Nephron progenitor cell (in vitro differentiated cells): ENCODE data around the gene AMOTL2.

ENCODE experiments used
- DNase-seq: peaks from one replicate; pipeline ENCODE4 v3.0.0; 2021
- H3K27ac Mint-ChIP-seq: 2 replicates; pipeline ENCODE4 v1.8.0; 2021; ENCODE audit warnings: mild to moderate bottlenecking, moderate library complexity, mixed read lengths
- H3K27me3 Mint-ChIP-seq: 2 replicates; pipeline ENCODE4 v1.8.0; 2021; ENCODE audit warnings: mild to moderate bottlenecking, low read depth, mixed read lengths; ENCODE audit not compliant: poor library complexity
- H3K36me3 Mint-ChIP-seq: 2 replicates; pipeline ENCODE4 v1.8.0; 2021; ENCODE audit warnings: low read depth, mixed read lengths
- H3K4me1 Mint-ChIP-seq: 2 replicates; pipeline ENCODE4 v1.8.0; 2021; ENCODE audit warnings: mixed read lengths
- H3K4me3 Mint-ChIP-seq: 2 replicates; pipeline ENCODE4 v1.8.0; 2021; ENCODE audit warnings: mild to moderate bottlenecking, moderate library complexity, mixed read lengths
- H3K9me3 Mint-ChIP-seq: 2 replicates; pipeline ENCODE4 v1.8.0; 2021; ENCODE audit warnings: mild to moderate bottlenecking, moderate library complexity, mixed read lengths
- CTCF ChIP-seq: fragments of 200-600 bp; sonication (generic); IDR thresholded peaks from 2 replicates; pipeline ENCODE4 v1.5.0; 2021; ENCODE audit warnings: antibody characterized with exemption

AMOTL2 gene

GRCh38 chr3:134354612-134355251 lies 19.5 kb downstream of the AMOTL2 start:
- peaks cover 7% of the 10 kb centered on the region for H3K27me3 Mint-ChIP-seq
- H3K4me1 Mint-ChIP-seq, result peaks cover 87% of the 10 kb centered on the region
- peaks cover 56% of the 10 kb centered on the region for H3K36me3 Mint-ChIP-seq
- no peak overlapping the region for H3K4me3 Mint-ChIP-seq
- peak overlapping the region; percentile 64 for H3K27ac Mint-ChIP-seq
- DNase-seq, result no peak
- no peaks in the 10 kb centered on the region for H3K9me3 Mint-ChIP-seq
- no peak for TF ChIP-seq CTCF

- H3K36me3 Mint-ChIP-seq, result peaks cover 53% of the 10 kb centered on the region
- no peak for DNase-seq
- H3K27me3 Mint-ChIP-seq, result peaks cover 7% of the 10 kb centered on the region
- TF ChIP-seq CTCF, result no peak
- no peaks in the 10 kb centered on the region for H3K9me3 Mint-ChIP-seq
- H3K27ac Mint-ChIP-seq, result peak overlapping the region; percentile 93
- H3K4me1 Mint-ChIP-seq, result peaks cover 81% of the 10 kb centered on the region
- H3K4me3 Mint-ChIP-seq, result peak overlapping the region; percentile 44
These were observed 20.2 kb downstream of the AMOTL2 start for GRCh38 chr3:134353831-134354611.

- Mint-ChIP-seq H3K27me3 (peaks cover 10% of the 10 kb centered on the region), H3K4me3 (peak overlapping the region; percentile 44), H3K36me3 (peaks cover 49% of the 10 kb centered on the region), H3K27ac (peak overlapping the region; percentile 93), H3K4me1 (peaks cover 73% of the 10 kb centered on the region), H3K9me3 (peaks cover 3% of the 10 kb centered on the region)
- no peak for DNase-seq
- TF ChIP-seq CTCF, result no peak
These were observed 20.9 kb downstream of the AMOTL2 start for GRCh38 chr3:134353171-134353825.

GRCh38 chr3:134352031-134352671 lies 22.1 kb downstream of the AMOTL2 start:
- Mint-ChIP-seq H3K27me3 (peaks cover 6% of the 10 kb centered on the region), H3K9me3 (peaks cover 10% of the 10 kb centered on the region), H3K4me3 (no peak overlapping the region), H3K4me1 (peaks cover 62% of the 10 kb centered on the region), H3K36me3 (peaks cover 42% of the 10 kb centered on the region), H3K27ac (peak overlapping the region; percentile 55)
- no peak for DNase-seq
- TF ChIP-seq CTCF, result no peak

DNA sequence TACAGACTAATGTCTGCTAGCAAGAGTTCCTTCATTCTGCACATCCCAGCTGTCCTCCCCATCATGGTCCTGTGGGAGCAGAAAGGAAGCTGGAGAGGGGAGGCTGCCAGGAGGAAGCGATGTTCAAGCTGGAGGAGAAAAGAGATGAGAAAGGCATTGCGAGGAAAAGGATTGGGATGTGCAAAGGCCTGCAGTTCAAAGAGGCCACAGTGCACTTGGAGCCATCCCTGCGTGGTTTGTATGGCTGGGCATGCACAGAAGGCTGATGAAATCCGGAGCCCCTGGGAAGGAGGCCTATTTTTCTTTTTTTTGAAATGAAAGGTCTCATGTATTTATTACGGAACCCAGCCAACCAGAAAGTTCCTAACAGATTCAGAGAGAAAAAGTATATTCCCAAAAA lies 22.8 kb downstream of the AMOTL2 start:
- H3K27ac Mint-ChIP-seq, result no peak overlapping the region
- no peak for DNase-seq
- no peak overlapping the region for H3K4me3 Mint-ChIP-seq
- peaks cover 55% of the 10 kb centered on the region for H3K4me1 Mint-ChIP-seq
- peaks cover 41% of the 10 kb centered on the region for H3K36me3 Mint-ChIP-seq
- TF ChIP-seq CTCF, result no peak
- peaks cover 8% of the 10 kb centered on the region for H3K27me3 Mint-ChIP-seq
- peaks cover 17% of the 10 kb centered on the region for H3K9me3 Mint-ChIP-seq
